Lower leg skin (tissue), 4 donors: ENCODE data around the gene HERC5. TPM values are rescaled to one million over a fixed set of nuclear protein-coding genes. Genes with fewer than 3 reads are reported as not detected.

Source experiments
- DNase-seq, 2 donors: peaks; one replicate each; pipeline ENCODE4 v3.0.0-alpha.2; 2019; ENCODE audit warnings: low spot score in 2 of 2
- H3K4me3 ChIP-seq: fragments of 200-600 bp; sonication (generic); 2 replicates; pipeline ENCODE4 v1.5.1; 2017; ENCODE audit warnings: mild to moderate bottlenecking, low read depth; ENCODE audit not compliant: poor library complexity, severe bottlenecking
- POLR2A ChIP-seq, 2 donors: fragments of 450-650 bp; IDR thresholded peaks; one replicate each; pipeline ENCODE4 v1.6.1; 2016 to 2017; ENCODE audit warnings: antibody characterized with exemption in 2 of 2, mild to moderate bottlenecking in 1 of 2, moderate library complexity in 1 of 2
- WGBS, 2 donors: methylation state at CpG; one replicate each; pipeline ENCODE4 v1.1.5; 2018; 5-methylcytosine and 5-hydroxymethylcytosine counted together
- intact Hi-C: fragments of 100-400 bp; cut with DNase I; formaldehyde crosslinking; loops from one replicate; pipeline ENCODE4 v1.15.0; 2023; ENCODE audit warnings: low total_unique reads
- total RNA-seq, 4 donors: library from RNA; depleted of rRNA; stranded (reverse); fragments of >200 nt; gene quantifications; one replicate each; pipeline ENCODE4 v1.1.0, GENCODE V29; 2016
- TF ChIP-seq, protein P1 (sequence below), 3 donors: fragments of 450-650 bp; IDR thresholded peaks; one replicate each; pipeline ENCODE4 v1.5.1; 2016; ENCODE audit warnings: antibody characterized with exemption in 3 of 3, mild to moderate bottlenecking in 3 of 3, moderate library complexity in 2 of 3

Gene HERC5
- total RNA-seq, 4 donors from 2014 or later: 0.51 to 2.7 (median 1.9) TPM

DNA sequence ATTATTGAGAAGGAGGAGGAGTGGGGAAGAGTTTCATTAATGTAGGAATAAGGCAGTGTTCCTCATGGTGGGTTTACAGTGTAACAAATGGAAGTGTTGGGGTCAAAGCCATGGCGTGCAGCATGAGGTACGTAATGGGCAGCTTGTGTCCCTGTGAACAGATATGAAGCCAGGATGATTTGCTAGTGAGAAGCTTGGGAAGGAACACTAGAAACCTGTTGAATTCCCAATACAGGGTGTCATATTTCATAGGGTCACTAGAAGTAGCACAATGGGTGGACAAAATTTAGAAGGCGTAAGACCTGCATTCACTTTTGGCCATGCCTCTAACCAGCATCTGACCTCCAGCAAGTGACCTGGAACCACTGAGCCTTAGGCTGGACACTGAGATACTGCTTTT, 59.8 kb downstream of the HERC5 start:
- TF ChIP-seq POLR2A (IDR thresholded peaks at IDR 0.05): no peak
- TF ChIP-seq, protein P1, sequence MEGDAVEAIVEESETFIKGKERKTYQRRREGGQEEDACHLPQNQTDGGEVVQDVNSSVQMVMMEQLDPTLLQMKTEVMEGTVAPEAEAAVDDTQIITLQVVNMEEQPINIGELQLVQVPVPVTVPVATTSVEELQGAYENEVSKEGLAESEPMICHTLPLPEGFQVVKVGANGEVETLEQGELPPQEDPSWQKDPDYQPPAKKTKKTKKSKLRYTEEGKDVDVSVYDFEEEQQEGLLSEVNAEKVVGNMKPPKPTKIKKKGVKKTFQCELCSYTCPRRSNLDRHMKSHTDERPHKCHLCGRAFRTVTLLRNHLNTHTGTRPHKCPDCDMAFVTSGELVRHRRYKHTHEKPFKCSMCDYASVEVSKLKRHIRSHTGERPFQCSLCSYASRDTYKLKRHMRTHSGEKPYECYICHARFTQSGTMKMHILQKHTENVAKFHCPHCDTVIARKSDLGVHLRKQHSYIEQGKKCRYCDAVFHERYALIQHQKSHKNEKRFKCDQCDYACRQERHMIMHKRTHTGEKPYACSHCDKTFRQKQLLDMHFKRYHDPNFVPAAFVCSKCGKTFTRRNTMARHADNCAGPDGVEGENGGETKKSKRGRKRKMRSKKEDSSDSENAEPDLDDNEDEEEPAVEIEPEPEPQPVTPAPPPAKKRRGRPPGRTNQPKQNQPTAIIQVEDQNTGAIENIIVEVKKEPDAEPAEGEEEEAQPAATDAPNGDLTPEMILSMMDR (IDR thresholded peaks at IDR 0.05): no peak
- no peak for DNase-seq
- no peak overlapping the region for H3K4me3 ChIP-seq
- intact Hi-C loops: loop anchor here (5.0 to 10.0 kb wide), 3 partner anchors 299 to 662 kb away; no protein-coding TSS in a partner anchor
- whole genome bisulfite sequencing, 2 donors: 91 to 92% methylated on average over 3 of the region's 3 CpGs

DNA sequence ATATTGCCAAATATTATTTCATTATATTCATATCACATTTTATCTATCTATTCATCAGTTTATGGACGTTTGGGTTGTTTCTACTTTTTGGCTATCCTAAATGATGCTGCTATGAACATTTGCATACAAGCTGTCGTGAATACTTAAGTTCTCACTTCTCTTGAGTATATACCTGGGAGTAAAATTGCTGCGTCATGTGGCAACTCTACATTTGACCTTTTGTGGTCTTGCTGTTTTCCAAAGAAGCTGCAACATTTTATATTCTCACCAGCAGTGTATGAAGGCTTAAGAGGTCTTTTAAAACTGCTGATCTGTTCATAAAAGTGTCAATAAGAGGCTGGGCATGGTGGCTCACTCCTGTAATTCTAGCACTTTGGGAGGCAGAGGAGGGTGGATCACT, 60.9 kb downstream of the HERC5 start:
- WGBS, 2 donors: 67 to 73% methylated on average over 3 of the region's 3 CpGs
- no peak overlapping the region for H3K4me3 ChIP-seq
- TF ChIP-seq POLR2A (IDR thresholded peaks at IDR 0.05): no peak
- TF ChIP-seq, protein P1 (IDR thresholded peaks at IDR 0.05): no peak
- intact Hi-C loops: loop anchor here (5.0 to 10.0 kb wide), 3 partner anchors 301 to 663 kb away; no protein-coding TSS in a partner anchor
- no peak for DNase-seq

DNA sequence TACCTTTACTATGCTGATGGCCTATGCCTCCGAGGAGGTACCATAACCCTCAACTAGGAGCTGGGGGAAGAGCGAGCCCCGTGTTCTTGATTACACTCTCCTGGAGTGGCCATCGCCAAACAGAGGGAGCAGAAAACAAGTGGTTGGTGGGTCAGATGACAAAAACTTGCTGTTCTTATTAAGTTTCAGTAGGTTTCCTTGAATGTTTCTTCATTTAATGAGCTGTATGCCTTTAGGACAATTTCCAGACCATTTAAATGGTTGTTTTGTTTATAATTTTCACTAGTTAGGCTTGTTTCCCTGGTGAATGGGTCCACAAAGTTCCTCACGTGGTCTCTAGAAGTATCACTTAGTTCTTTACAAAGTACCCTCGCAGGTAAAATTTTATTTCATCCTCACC, 62.0 kb downstream of the HERC5 start:
- no peak overlapping the region for H3K4me3 ChIP-seq
- intact Hi-C loops: loop anchor here (5.0 to 10.0 kb wide), 3 partner anchors 302 to 664 kb away; no protein-coding TSS in a partner anchor
- DNase-seq: no peak
- 82 to 89% methylated on average over 6 of the region's 6 CpGs for WGBS, 2 donors
- TF ChIP-seq, protein P1 (IDR thresholded peaks at IDR 0.05): no peak
- TF ChIP-seq POLR2A (IDR thresholded peaks at IDR 0.05): no peak

DNA sequence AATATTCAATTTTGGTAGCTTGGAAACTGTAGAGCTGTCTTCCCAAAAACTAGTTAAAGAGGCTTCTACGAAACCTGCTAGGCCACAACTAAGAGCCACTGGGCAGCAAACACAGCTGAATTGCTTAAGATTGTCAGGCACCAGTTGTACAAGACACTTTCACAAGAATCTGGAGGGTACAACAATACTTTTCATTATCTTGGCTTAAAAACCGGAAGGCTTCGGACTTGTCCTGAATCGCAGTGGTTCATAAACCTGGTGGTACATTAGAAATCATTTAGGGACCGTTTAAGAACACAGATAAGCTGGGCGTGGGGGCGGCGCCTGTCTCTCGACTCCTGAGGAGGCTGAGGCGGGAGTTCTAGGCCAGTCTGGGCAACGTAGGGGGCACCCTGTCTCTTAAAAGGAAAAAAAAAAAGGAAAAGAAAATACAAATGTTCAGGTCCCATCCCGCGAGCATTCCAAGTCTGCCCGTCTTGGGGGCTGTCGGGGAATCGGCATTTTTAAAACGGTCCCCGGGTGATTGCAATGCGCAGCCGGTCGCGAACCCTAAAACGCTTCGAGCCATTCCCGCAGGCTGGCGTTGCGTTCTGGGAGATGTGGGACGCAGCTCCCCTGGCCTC, 65.9 kb downstream of the HERC5 start:
- DNase-seq: peak in 1 of 2 donors; percentile 88
- 0 to 1% methylated on average over 28 of the region's 28 CpGs for WGBS, 2 donors

DNA sequence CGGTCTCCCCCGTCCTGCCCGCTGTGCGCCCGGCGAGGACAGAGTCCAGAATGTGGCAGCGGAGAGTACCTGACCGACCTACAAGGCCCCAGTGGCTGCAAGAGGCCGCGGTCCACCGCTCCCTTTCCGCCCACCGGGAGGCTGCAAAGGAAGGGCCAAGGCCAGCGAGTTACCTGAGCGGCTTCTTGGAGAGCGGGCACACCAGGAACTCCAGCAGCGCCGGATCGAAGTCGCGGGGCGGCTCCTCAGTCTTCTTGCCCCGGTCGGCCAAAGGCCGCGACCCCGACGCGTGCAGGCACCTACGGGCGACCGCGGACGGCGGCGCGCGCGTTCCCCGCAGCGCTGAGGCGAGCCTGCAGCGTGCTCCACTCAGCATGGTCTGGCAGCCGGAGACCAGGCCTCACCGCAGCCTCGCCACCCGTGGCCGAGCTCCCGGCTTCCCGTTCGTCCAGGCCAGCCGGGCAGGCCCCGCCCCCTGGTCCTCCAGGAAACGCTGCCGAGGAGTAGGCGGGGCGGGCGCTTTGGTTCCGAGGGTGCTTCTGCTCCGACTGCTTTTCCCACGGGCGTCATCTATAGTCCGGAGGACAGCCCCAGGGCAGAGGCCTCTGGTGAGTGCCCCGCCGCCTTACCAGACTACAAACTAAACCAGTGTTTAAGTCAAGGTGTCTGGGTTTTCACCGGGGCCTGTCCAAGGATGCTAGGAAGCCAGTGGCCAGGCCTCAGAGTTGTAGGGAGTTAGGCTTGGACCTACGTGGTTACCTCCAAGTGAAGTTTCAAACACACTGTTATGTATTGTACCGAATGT, 66.6 kb downstream of the HERC5 start, which contains the start of gene PYURF:
Gene PYURF (minus strand): TSS at position 452 of the 805 bp plus-strand sequence. CDS start 76 bp downstream, at position 376.
- TF ChIP-seq, protein P1 (IDR thresholded peaks at IDR 0.05): no peak
- no peak for TF ChIP-seq POLR2A (IDR thresholded peaks at IDR 0.05)
- 0% methylated on average over 14 to 19 of the region's 68 CpGs for WGBS, 2 donors
- H3K4me3 ChIP-seq: peak within 1 kb of the TSS; percentile 86
- peak; percentile 94 to 99 for DNase-seq
- intact Hi-C loops: no loop called here

More for the DNA sequence above, 65.9 kb downstream of the HERC5 start:
- peak overlapping the region; percentile 86 for H3K4me3 ChIP-seq
- intact Hi-C loops: no loop called here
- TF ChIP-seq POLR2A (IDR thresholded peaks at IDR 0.05): no peak
- TF ChIP-seq, protein P1 (IDR thresholded peaks at IDR 0.05): no peak
